Stimulated activated memory B cell treated with anti-CD40 and anti-IgM and Interleukin-4, amounts not matched to agents 10 μg/mL and 1 μg/mL and 100 μg/mL, for 72 hours (primary cell): ENCODE results near the gene SMC5.

Experiments used
- ATAC-seq: fragments of 150-1000 bp; cut with Tn5 transposase; 2 replicates; pipeline ENCODE4 v1.10.0; 2021
- H3K27ac Mint-ChIP-seq: one replicate; pipeline ENCODE4 v1.8.0; 2022; ENCODE audit warnings: mild to moderate bottlenecking, mixed read lengths
- H3K27me3 Mint-ChIP-seq: one replicate; pipeline ENCODE4 v1.8.0; 2022; ENCODE audit warnings: mixed read lengths
- H3K36me3 Mint-ChIP-seq: one replicate; pipeline ENCODE4 v1.8.0; 2022; ENCODE audit warnings: mixed read lengths
- H3K4me1 Mint-ChIP-seq: one replicate; pipeline ENCODE4 v1.8.0; 2022; ENCODE audit warnings: mixed read lengths
- H3K4me3 Mint-ChIP-seq: one replicate; pipeline ENCODE4 v1.8.0; 2022; ENCODE audit warnings: mild to moderate bottlenecking, moderate library complexity, mixed read lengths
- H3K9me3 Mint-ChIP-seq: one replicate; pipeline ENCODE4 v1.8.0; 2022; ENCODE audit warnings: mixed read lengths

Gene SMC5

GRCh38 chr9:70257991-70258691 lies 637 bp upstream of the SMC5 start:
- peak overlapping the region; percentile 92 for H3K27ac Mint-ChIP-seq
- H3K4me1 Mint-ChIP-seq: peaks cover 51% of the 10 kb centered on the region
- H3K36me3 Mint-ChIP-seq: peaks cover 43% of the 10 kb centered on the region
- ATAC-seq: peak; percentile 67
- peaks cover 3% of the 10 kb centered on the region for H3K9me3 Mint-ChIP-seq
- peak overlapping the region; percentile 89 for H3K4me3 Mint-ChIP-seq
- no peaks in the 10 kb centered on the region for H3K27me3 Mint-ChIP-seq

GRCh38 chr9:70259512-70259802 lies 679 bp downstream of the SMC5 start:
- H3K9me3 Mint-ChIP-seq: peaks cover 3% of the 10 kb centered on the region
- H3K27me3 Mint-ChIP-seq: no peaks in the 10 kb centered on the region
- H3K4me1 Mint-ChIP-seq: peaks cover 51% of the 10 kb centered on the region
- H3K36me3 Mint-ChIP-seq: peaks cover 43% of the 10 kb centered on the region
- ATAC-seq: no peak
- peak overlapping the region; percentile 92 for H3K27ac Mint-ChIP-seq
- H3K4me3 Mint-ChIP-seq: peak overlapping the region; percentile 89

- peaks cover 3% of the 10 kb centered on the region for H3K9me3 Mint-ChIP-seq
- no peak for ATAC-seq
- H3K27ac Mint-ChIP-seq: peak overlapping the region; percentile 92
- no peaks in the 10 kb centered on the region for H3K27me3 Mint-ChIP-seq
- peak overlapping the region; percentile 89 for H3K4me3 Mint-ChIP-seq
- peaks cover 56% of the 10 kb centered on the region for H3K4me1 Mint-ChIP-seq
- H3K36me3 Mint-ChIP-seq: peaks cover 48% of the 10 kb centered on the region
These were observed 1.2 kb downstream of the SMC5 start for GRCh38 chr9:70260007-70260443.

GRCh38 chr9:70260606-70261005 lies 1.8 kb downstream of the SMC5 start:
- H3K36me3 Mint-ChIP-seq: peaks cover 54% of the 10 kb centered on the region
- H3K4me1 Mint-ChIP-seq: peaks cover 61% of the 10 kb centered on the region
- peaks cover 3% of the 10 kb centered on the region for H3K9me3 Mint-ChIP-seq
- H3K27me3 Mint-ChIP-seq: no peaks in the 10 kb centered on the region
- peak overlapping the region; percentile 92 for H3K27ac Mint-ChIP-seq
- peak overlapping the region; percentile 89 for H3K4me3 Mint-ChIP-seq
- ATAC-seq: peak; percentile 58

GRCh38 chr9:70261131-70261870 lies 2.5 kb downstream of the SMC5 start:
- H3K27me3 Mint-ChIP-seq: no peaks in the 10 kb centered on the region
- peak overlapping the region; percentile 92 for H3K27ac Mint-ChIP-seq
- peaks cover 3% of the 10 kb centered on the region for H3K9me3 Mint-ChIP-seq
- H3K36me3 Mint-ChIP-seq: peaks cover 55% of the 10 kb centered on the region
- peak overlapping the region; percentile 89 for H3K4me3 Mint-ChIP-seq
- ATAC-seq: no peak
- H3K4me1 Mint-ChIP-seq: peaks cover 63% of the 10 kb centered on the region

GRCh38 chr9:70262366-70262765 lies 3.6 kb downstream of the SMC5 start:
- Mint-ChIP-seq H3K27ac (peak overlapping the region; percentile 92), H3K36me3 (peaks cover 52% of the 10 kb centered on the region), H3K27me3 (no peaks in the 10 kb centered on the region), H3K4me1 (peaks cover 63% of the 10 kb centered on the region), H3K4me3 (peak overlapping the region; percentile 89), H3K9me3 (peaks cover 3% of the 10 kb centered on the region)
- no peak for ATAC-seq

- H3K27ac Mint-ChIP-seq: peak overlapping the region; percentile 92
- H3K4me1 Mint-ChIP-seq: peaks cover 61% of the 10 kb centered on the region
- peaks cover 3% of the 10 kb centered on the region for H3K9me3 Mint-ChIP-seq
These were observed 4.2 kb downstream of the SMC5 start for GRCh38 chr9:70262948-70263347.

GRCh38 chr9:70263421-70263820 lies 4.6 kb downstream of the SMC5 start:
- Mint-ChIP-seq H3K4me3 (no peak overlapping the region), H3K4me1 (peaks cover 57% of the 10 kb centered on the region), H3K27me3 (no peaks in the 10 kb centered on the region), H3K27ac (peak overlapping the region; percentile 92), H3K9me3 (peaks cover 3% of the 10 kb centered on the region), H3K36me3 (peaks cover 57% of the 10 kb centered on the region)
- no peak for ATAC-seq

More at GRCh38 chr9:70262948-70263347, 4.2 kb downstream of the SMC5 start:
- Mint-ChIP-seq H3K36me3 (peaks cover 57% of the 10 kb centered on the region), H3K27me3 (no peaks in the 10 kb centered on the region), H3K4me3 (peak overlapping the region; percentile 89)
- no peak for ATAC-seq

- Mint-ChIP-seq H3K4me1 (peaks cover 21% of the 10 kb centered on the region), H3K9me3 (no peaks in the 10 kb centered on the region), H3K27me3 (no peaks in the 10 kb centered on the region), H3K27ac (no peak overlapping the region), H3K4me3 (no peak overlapping the region), H3K36me3 (peaks cover 54% of the 10 kb centered on the region)
- ATAC-seq: no peak
These were observed 19.5 kb downstream of the SMC5 start for GRCh38 chr9:70278305-70278704.

- Mint-ChIP-seq H3K4me3 (no peak overlapping the region), H3K27me3 (no peaks in the 10 kb centered on the region), H3K9me3 (no peaks in the 10 kb centered on the region), H3K36me3 (peaks cover 66% of the 10 kb centered on the region), H3K27ac (no peak overlapping the region), H3K4me1 (peaks cover 17% of the 10 kb centered on the region)
- no peak for ATAC-seq
These were observed 25.1 kb downstream of the SMC5 start for GRCh38 chr9:70283848-70284247.

GRCh38 chr9:70285246-70285645 lies 26.5 kb downstream of the SMC5 start:
- Mint-ChIP-seq H3K27ac (no peak overlapping the region), H3K27me3 (no peaks in the 10 kb centered on the region), H3K36me3 (peaks cover 69% of the 10 kb centered on the region), H3K4me1 (peaks cover 17% of the 10 kb centered on the region), H3K4me3 (no peak overlapping the region), H3K9me3 (no peaks in the 10 kb centered on the region)
- no peak for ATAC-seq

- Mint-ChIP-seq H3K4me1 (peaks cover 17% of the 10 kb centered on the region), H3K4me3 (no peak overlapping the region), H3K27me3 (no peaks in the 10 kb centered on the region), H3K9me3 (no peaks in the 10 kb centered on the region), H3K27ac (no peak overlapping the region), H3K36me3 (peaks cover 67% of the 10 kb centered on the region)
- no peak for ATAC-seq
These were observed 27.3 kb downstream of the SMC5 start for GRCh38 chr9:70285981-70286598.

GRCh38 chr9:70290626-70291025 lies 31.8 kb downstream of the SMC5 start:
- ATAC-seq: no peak
- no peaks in the 10 kb centered on the region for H3K27me3 Mint-ChIP-seq

GRCh38 chr9:70291446-70291845 lies 32.7 kb downstream of the SMC5 start:
- Mint-ChIP-seq H3K4me1 (peaks cover 18% of the 10 kb centered on the region), H3K9me3 (no peaks in the 10 kb centered on the region), H3K4me3 (no peak overlapping the region), H3K36me3 (peaks cover 86% of the 10 kb centered on the region), H3K27ac (no peak overlapping the region), H3K27me3 (no peaks in the 10 kb centered on the region)
- ATAC-seq: no peak

More at GRCh38 chr9:70290626-70291025, 31.8 kb downstream of the SMC5 start:
- Mint-ChIP-seq H3K4me3 (no peak overlapping the region), H3K27ac (no peak overlapping the region), H3K4me1 (peaks cover 18% of the 10 kb centered on the region), H3K36me3 (peaks cover 88% of the 10 kb centered on the region), H3K9me3 (no peaks in the 10 kb centered on the region)

GRCh38 chr9:70292253-70292652 lies 33.5 kb downstream of the SMC5 start:
- no peaks in the 10 kb centered on the region for H3K9me3 Mint-ChIP-seq
- ATAC-seq: no peak
- H3K36me3 Mint-ChIP-seq: peaks cover 78% of the 10 kb centered on the region
- H3K27ac Mint-ChIP-seq: no peak overlapping the region
- H3K27me3 Mint-ChIP-seq: no peaks in the 10 kb centered on the region
- peaks cover 18% of the 10 kb centered on the region for H3K4me1 Mint-ChIP-seq
- no peak overlapping the region for H3K4me3 Mint-ChIP-seq
